Hematopoietic multipotent progenitor cell treated with erythropoietin and hydrocortisone succinate and interleukin-3 and kit ligand, for 17 days (in vitro differentiated cells): Measurements from ENCODE around the gene MBP.
A peak's percentile ranks its signal among the peaks of the same experiment; 100 is the strongest.
"Not testable (repeated sequence)": the region's sequence is repeated elsewhere in the genome, so short reads cannot be mapped to it uniquely, and the experiment has no call there.

Experiments used
- DNase-seq: peaks from one replicate; pipeline ENCODE4 v3.0.0-alpha.2; 2015; ENCODE audit warnings: low spot score

MBP gene

DNA sequence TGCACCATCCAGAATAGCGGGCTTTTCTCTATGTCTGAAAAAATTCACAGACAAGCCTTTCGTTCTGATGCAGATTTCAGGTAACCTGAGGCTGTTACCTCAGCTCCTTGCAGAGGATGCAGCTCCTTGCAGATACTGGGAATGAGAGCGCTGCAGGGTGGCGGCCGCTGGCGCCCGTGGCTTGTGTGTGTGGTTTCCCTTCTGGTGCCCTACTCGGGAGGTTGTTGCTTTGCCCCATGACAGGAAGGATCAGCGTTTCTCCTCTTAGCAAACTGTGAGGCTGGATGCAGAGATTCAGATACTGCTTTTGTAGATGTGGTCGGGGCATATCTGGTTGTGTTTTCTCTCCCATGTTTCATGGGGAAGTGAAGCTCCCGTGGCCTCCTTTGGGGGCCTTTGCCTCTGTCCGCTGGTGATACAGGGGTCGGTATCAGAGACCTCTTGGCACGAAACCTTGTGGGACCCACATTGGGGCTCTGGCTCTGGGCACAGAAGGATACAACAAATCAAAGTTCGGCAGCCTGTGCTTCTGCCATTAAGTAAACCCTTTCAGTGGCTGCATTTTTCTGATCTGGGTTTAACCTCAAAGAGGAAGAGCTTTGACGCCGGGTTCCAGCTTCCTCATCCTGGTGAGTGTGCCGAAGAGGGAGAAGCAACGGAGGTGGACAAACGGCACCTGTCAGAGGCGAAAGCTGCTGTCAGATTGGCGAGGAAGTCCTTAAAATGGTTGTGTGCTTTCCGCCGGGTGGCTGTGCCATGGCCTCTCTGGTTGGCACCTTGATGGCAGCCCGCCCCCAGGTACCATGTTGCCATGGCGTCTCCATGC lies 127.8 kb downstream of the MBP start:
- DNase-seq = no peak

DNA sequence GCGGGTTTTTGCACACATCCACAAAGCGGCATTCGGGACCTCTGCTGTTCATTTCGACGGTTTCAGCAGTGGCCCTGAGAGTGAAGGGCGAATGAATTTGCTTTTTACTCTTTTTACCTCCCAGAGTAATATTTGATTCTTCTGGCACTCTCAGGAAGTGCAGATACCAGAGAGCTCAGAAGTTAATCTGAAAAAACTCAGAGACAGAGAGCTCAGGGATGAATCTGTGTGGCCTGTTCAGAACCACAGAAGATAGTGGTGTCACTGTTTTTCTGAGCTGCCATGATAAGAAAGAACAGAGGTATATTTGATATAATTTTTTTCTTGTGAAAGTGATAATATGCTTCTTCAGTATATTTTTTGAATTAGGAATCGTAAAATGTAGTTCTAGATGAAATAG lies 129.3 kb downstream of the MBP start:
- DNase-seq = no peak

- DNase-seq = no peak
Observed at GRCh38 chr18:77002496-77002895, 130.1 kb downstream of the MBP start.

DNA sequence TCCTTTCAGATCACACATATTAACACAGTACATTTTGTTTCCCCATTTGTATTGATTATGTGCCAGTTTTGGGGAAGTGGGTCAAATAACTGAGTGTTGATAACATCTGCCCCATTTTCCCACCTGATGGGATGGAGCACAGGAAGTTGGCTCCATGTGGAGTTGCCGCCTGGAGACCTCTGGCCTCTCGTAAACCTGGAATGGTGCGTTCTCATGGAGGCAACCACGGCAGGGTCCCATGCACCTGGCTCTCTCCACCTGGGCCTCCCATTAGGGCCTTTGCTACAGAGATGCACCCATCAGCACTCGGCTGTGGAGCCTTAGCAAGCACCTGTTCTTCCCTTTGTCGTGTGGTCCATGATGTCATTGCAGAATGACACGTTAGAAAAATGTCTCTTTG lies 130.6 kb downstream of the MBP start:
- DNase-seq = no peak

- no peak for DNase-seq
Observed at GRCh38 chr18:77001041-77001440, 131.5 kb downstream of the MBP start.

GRCh38 chr18:77000527-77000926 lies 132.1 kb downstream of the MBP start:
- DNase-seq = peak; percentile 57

DNA sequence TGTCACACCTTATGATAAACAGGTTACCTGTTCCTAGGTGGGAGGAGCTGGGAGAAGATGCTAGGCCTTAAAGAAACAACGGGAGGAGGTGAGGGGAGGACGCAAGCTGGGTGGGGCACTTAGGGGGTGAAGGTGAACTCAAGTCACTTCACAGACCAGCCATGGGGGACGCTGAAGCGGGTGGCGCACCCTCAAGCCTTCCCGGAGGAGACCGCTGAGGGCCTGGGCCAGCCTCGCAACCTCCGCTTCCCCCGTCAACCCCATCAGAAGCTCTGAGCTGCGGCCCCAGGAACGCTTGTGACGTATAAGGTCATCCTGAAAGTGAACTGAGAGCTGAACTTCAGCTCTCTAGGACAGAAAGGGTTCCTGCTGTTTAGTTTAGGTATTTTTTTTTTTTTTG lies 133.5 kb downstream of the MBP start:
- DNase-seq = no peak

- no peak for DNase-seq
Observed at GRCh38 chr18:76997951-76998808, 134.4 kb downstream of the MBP start.

DNA sequence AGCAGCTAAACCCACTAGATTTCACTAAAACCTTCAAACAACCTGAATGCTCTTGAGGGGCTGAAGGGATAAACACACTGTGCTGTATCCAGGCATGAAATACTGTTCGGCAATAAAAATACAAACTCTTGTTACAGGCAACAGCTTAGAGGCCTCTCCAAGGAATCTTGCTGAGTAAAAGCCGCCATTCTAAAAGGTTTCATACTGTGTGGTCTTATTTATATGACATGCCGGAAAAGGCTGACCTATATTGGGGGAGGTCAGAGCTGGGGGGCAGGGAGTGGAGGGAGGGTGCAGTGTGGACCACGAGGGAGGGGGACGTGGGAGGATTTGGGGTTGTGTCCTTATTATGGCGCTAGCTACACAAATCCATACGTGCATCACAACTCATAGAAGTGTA lies 136.2 kb downstream of the MBP start:
- DNase-seq = no peak

GRCh38 chr18:76995896-76996295 lies 136.7 kb downstream of the MBP start:
- no peak for DNase-seq

DNA sequence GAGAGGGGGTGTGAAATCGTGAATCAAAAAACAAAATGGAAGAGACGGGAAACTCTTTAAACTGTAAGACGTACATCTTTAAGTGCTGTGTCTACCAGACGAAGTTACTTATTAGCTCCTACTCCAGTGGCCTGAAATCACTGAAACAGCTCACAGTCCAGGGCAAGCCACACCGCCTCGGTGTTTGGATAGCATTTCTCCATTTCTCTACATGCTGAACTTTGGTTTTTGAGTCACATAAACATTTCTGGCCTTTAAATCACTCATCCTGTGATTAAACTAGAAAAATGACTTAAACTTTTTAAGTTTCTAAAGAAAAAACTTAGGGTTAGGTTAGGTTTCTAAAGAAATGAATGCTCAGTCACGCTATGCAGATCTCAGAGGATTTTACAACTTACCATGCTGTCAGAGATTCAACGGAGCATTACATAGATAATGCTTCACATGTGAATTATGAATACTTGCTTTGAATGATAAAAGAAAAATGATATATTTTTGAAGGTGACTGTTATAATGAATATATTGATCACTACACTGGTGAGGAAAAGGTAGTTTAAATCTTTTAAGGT lies 138.4 kb downstream of the MBP start:
- no peak for DNase-seq

DNA sequence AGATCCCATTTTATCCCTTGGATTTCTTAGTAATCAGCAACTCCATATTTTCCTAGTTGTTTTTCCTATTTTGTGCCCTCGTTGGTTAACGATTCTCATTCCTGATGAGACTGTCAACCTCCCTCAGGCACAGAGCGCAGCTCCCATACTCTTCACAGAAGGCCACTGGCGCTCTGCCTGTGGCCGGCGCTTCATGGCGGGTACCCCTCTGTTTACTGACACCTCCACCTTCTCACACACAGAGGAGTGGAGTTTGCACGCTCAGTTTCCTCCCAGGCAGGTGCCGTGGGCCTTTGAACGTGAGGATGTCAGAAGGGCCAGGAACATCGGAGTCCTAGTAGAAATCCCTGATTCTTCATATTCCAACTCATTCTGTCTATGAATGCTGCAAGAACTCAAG lies 139.0 kb downstream of the MBP start:
- DNase-seq = no peak

DNA sequence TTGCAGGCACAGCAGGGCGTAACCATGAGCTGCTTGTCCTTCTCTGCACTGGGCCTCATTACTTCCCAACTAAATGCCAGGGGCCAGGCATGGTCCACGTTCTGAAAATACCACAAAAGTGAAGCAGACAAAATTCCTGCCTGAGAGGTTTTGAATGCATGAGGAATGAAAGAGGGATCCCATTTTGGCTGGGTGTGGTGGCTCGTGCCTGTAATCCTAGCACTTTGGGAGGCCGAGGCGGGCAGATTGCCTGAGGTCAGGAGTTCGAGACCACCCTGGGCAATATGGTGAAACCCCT lies 139.5 kb downstream of the MBP start:
- DNase-seq = no peak

- DNase-seq = no peak
Observed at GRCh38 chr18:76992226-76993084, 140.1 kb downstream of the MBP start.

GRCh38 chr18:76991021-76991688 lies 141.4 kb downstream of the MBP start:
- DNase-seq = no peak

- not testable (repeated sequence) for DNase-seq
Observed at GRCh38 chr18:76990343-76991020, 142.1 kb downstream of the MBP start.

GRCh38 chr18:76989647-76990190 lies 142.9 kb downstream of the MBP start:
- DNase-seq = no peak

GRCh38 chr18:76988827-76989646 lies 143.5 kb downstream of the MBP start:
- no peak for DNase-seq

GRCh38 chr18:76988031-76988826 lies 144.4 kb downstream of the MBP start:
- DNase-seq = no peak
